Testis (tissue), 3 donors: ENCODE data around the gene ZMYND19. TPM values are rescaled to one million over a fixed set of nuclear protein-coding genes. Genes with fewer than 3 reads are reported as not detected.
"Not testable (repeated sequence)": the region's sequence is repeated elsewhere in the genome, so short reads cannot be mapped to it uniquely, and the experiment has no call there.

Experiments used
- DNase-seq: peaks from one replicate; pipeline ENCODE4 v3.0.0-alpha.2; 2019
- H3K27ac ChIP-seq, 2 donors: fragments of 200-600 bp; sonication (generic); one replicate each; pipeline ENCODE4 v1.5.1; 2019
- H3K27me3 ChIP-seq: fragments of 200-600 bp; sonication (generic); one replicate; pipeline ENCODE4 v1.5.1; 2019
- H3K36me3 ChIP-seq: fragments of 200-600 bp; sonication (generic); one replicate; pipeline ENCODE4 v1.5.1; 2017; ENCODE audit warnings: low read depth; ENCODE audit errors: missing control alignments
- H3K4me1 ChIP-seq: fragments of 200-600 bp; sonication (generic); one replicate; pipeline ENCODE4 v1.5.1; 2019
- H3K4me3 ChIP-seq, 2 donors: fragments of 200-600 bp; sonication (generic); one replicate each; pipeline ENCODE4 v1.5.1; 2017 to 2019
- H3K9me3 ChIP-seq: fragments of 200-600 bp; sonication (generic); one replicate; pipeline ENCODE4 v1.5.1; 2017
- POLR2A ChIP-seq: fragments of 450-650 bp; IDR thresholded peaks from one replicate; pipeline ENCODE4 v1.6.1; 2017; ENCODE audit warnings: antibody characterized with exemption, mild to moderate bottlenecking, moderate library complexity
- WGBS, 2 donors: methylation state at CpG; one replicate each; pipeline ENCODE4 v1.1.5; 2018; 5-methylcytosine and 5-hydroxymethylcytosine counted together
- intact Hi-C: fragments of 100-400 bp; cut with DNase I; formaldehyde crosslinking; loops from one replicate; pipeline ENCODE4 v1.15.1; 2023; ENCODE audit warnings: low total_unique reads
- polyA plus RNA-seq: library from polyadenylated mRNA; stranded (reverse); fragments of 350-450 nt; fragmentation: Illumina TruSeq; extraction: RNeasy Lipid Tissue Mini Kit (QIAGEN cat#74804); gene quantifications from one replicate; pipeline ENCODE4 v1.2.3, GENCODE V29; 2014; ENCODE audit warnings: low read depth, low replicate concordance; ENCODE audit not compliant: insufficient read depth
- total RNA-seq, 2 donors: library from RNA; depleted of rRNA; stranded (reverse); fragments of >200 nt; gene quantifications; one replicate each; pipeline ENCODE4 v1.2.3, GENCODE V29; 2016
- TF ChIP-seq, protein P1 (sequence below), 3 experiments: fragments of 450-650 bp in 2 of 3; fragments of 200-600 bp in 1 of 3; sonication (generic) in 1 of 3; IDR thresholded peaks; one replicate each; pipeline ENCODE4 v1.5.1; 2016 to 2019; ENCODE audit warnings: antibody characterized with exemption in 3 of 3, mild to moderate bottlenecking in 2 of 3, moderate library complexity in 1 of 3

The ZMYND19 gene
- total and polyA plus RNA-seq, 3 donors from 2014 or later = 72.2 to 81.0 (median 73.8) TPM

DNA sequence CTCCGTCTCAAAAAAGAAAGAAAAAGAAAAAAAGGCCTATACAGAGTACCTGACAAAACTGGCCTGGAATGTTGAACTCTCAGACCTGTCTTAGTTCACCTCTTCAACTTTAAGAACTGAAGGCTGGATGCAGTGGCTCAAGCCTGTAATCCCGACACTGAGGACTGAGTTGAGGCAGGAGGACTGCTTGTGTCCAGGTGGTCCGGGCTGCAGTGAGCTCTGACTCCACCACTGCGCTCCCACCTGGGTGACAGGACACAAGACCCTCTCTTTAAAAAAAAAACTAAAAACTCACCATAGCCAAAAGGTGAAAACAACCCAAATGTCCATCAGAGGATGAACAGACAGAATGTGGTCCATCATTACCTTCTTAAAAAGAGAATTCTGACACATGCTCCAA lies 32.2 kb downstream of the ZMYND19 start:
- H3K27me3 ChIP-seq = no peaks in the 10 kb centered on the region
- H3K27ac ChIP-seq = no peak overlapping the region
- H3K36me3 ChIP-seq = no peaks in the 10 kb centered on the region
- H3K9me3 ChIP-seq = no peaks in the 10 kb centered on the region
- DNase-seq = no peak
- no peak overlapping the region for H3K4me3 ChIP-seq
- intact Hi-C loops = no loop called here
- TF ChIP-seq POLR2A = no peak
- TF ChIP-seq, protein P1, sequence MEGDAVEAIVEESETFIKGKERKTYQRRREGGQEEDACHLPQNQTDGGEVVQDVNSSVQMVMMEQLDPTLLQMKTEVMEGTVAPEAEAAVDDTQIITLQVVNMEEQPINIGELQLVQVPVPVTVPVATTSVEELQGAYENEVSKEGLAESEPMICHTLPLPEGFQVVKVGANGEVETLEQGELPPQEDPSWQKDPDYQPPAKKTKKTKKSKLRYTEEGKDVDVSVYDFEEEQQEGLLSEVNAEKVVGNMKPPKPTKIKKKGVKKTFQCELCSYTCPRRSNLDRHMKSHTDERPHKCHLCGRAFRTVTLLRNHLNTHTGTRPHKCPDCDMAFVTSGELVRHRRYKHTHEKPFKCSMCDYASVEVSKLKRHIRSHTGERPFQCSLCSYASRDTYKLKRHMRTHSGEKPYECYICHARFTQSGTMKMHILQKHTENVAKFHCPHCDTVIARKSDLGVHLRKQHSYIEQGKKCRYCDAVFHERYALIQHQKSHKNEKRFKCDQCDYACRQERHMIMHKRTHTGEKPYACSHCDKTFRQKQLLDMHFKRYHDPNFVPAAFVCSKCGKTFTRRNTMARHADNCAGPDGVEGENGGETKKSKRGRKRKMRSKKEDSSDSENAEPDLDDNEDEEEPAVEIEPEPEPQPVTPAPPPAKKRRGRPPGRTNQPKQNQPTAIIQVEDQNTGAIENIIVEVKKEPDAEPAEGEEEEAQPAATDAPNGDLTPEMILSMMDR (IDR thresholded peaks at IDR 0.05) = no peak
- H3K4me1 ChIP-seq = no peaks in the 10 kb centered on the region
- 92 to 97% methylated on average over 4 of the region's 4 CpGs for WGBS, 2 donors

DNA sequence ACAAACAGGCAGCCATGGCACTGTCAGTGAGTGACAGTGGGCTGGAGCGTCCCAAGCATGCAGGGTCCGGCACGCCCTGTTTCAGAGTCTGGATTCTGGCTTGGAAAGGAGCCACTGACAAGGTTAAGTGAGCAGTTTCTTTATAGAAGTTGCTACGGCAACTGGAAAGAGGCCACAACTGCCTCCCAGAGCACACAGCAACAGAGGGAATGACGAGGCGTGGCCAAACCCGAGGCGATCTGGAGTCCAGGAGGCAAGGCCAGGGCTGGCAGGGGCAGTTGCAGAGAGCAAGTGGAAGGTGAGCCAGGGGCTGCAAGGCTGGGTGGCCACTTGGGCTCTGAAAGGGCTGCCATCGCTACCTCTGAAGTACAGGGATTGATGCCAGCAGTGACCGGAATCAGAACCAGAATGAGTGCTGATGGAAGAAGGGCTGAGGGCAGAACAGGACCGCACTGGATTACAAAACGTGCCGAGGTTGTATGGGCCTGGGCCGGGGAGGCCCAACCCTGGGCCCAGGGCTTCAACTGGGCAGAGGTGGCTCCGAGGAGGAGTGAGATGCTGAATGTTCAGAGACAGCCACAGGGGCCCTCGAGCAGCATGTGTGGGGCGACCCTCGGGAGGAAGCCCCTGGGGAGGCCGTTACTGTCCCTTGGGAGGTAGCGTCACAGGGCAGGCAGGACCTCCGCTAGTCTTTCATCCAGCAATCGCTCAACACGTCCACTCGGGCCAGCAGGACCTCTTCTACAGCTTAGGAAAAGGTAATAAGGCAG lies 34.1 kb downstream of the ZMYND19 start:
- intact Hi-C loops = no loop called here
- Histone ChIP-seq H3K36me3 (no peaks in the 10 kb centered on the region), H3K27ac (no peak overlapping the region), H3K9me3 (no peaks in the 10 kb centered on the region), H3K4me1 (peaks cover 4% of the 10 kb centered on the region), H3K27me3 (no peaks in the 10 kb centered on the region), H3K4me3 (no peak overlapping the region)
- TF ChIP-seq POLR2A = no peak
- TF ChIP-seq, protein P1 (IDR thresholded peaks at IDR 0.05) = no peak
- WGBS, 2 donors = 79 to 80% methylated on average over 22 to 24 of the region's 24 CpGs
- no peak for DNase-seq

DNA sequence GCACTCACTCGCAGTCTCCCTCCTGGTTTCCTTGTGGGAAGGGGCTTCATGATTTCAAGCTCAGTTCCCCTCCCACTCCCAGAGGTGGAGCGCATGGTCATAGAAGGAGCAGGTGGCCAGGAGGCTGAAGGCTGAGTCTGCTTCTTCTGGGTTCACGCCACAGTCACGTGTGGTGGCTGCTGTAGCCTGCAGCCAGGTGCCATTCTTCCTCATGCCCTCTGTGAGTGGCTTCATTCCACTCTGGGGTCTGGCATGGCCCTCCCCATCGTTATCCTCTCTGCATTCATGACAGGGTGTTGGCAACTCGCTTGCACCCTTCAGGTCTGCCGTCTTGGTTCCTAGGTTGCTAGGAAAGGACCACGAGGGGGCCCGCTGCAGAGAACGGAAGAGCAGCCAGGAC lies 35.1 kb downstream of the ZMYND19 start:
- WGBS, 2 donors = 93 to 96% methylated on average over 9 to 10 of the region's 10 CpGs
- no peaks in the 10 kb centered on the region for H3K36me3 ChIP-seq
- H3K9me3 ChIP-seq = no peaks in the 10 kb centered on the region
- intact Hi-C loops = no loop called here
- peaks cover 4% of the 10 kb centered on the region for H3K4me1 ChIP-seq
- no peak overlapping the region for H3K27ac ChIP-seq
- TF ChIP-seq, protein P1 (IDR thresholded peaks at IDR 0.05) = no peak
- TF ChIP-seq POLR2A = no peak
- H3K27me3 ChIP-seq = no peaks in the 10 kb centered on the region
- H3K4me3 ChIP-seq = no peak overlapping the region
- DNase-seq = no peak

DNA sequence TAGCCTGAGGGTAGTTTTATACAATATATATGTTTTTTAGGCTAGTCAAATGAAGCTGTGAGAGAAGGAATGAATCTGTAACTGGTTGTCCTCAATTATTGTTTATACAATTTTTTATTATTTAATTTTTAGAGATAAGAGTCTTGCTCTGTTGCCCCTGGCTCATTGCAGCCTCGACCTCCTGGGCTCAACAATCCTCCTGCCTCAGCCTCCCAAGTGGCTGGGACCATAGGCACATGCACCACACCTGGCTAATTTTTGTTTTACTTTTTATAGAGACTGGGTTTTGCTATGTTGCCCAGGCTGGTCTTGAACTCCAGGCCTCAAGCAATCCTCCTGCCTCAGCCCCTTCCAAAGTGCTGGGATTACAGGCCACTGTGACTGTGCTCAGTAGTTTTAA lies 36.0 kb downstream of the ZMYND19 start:
- H3K36me3 ChIP-seq = no peaks in the 10 kb centered on the region
- no peaks in the 10 kb centered on the region for H3K27me3 ChIP-seq
- peaks cover 9% of the 10 kb centered on the region for H3K4me1 ChIP-seq
- no peaks in the 10 kb centered on the region for H3K9me3 ChIP-seq
- DNase-seq = no peak
- intact Hi-C loops = no loop called here
- no peak overlapping the region for H3K27ac ChIP-seq
- WGBS, 2 donors = 84 to 88% methylated on average over 1 of the region's 1 CpG
- no peak for TF ChIP-seq POLR2A
- no peak overlapping the region for H3K4me3 ChIP-seq

DNA sequence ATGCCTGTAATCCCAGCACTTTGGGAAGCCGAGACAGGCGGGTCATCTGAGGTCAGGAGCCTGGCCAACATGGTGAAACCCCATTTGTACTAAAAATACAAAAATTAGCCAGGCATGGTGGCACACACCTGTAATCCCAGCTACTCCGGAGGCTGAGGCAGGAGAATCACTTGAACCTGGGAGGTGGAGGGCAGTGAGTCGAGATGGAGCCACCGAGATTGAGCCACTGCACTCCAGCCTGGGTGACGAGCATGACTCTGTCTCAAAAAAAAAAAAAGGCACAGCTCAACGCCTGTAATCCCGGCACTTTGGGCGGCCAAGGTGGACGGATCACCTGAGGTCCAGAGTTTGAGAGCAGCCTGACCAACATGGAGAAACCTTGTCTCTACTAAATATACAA lies 36.7 kb downstream of the ZMYND19 start:
- H3K4me1 ChIP-seq, intact Hi-C loops, H3K27ac ChIP-seq, H3K36me3 ChIP-seq, DNase-seq, H3K27me3 ChIP-seq, H3K9me3 ChIP-seq, H3K4me3 ChIP-seq: not testable (repeated sequence)
- 76 to 86% methylated on average over 9 to 10 of the region's 10 CpGs for WGBS, 2 donors
